ENCODE results near the gene STPG1.

DNA sequence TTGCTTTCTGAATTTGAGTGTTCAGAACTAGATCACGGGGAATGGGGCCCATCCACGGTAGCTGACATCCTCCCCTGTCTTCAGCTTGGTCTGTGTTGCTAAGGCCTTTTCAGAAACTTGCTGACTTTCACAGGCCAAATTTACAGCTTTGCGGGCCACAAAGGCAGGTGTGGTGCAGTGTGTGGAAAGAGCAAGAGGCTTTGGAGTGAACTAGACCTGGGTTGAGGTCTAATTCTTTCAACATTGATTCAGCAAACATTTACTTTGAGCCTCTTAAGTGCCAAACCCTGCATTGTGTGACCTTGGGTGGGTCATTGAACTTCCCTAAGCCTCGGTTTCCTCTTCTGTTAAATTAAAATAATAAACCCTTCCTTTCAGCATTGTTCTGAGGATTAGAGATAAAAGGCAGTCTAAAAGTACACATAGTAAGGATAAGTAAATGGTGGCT, 24.3 kb downstream of the STPG1 start:
- TF ChIP-seq CTCF (IDR thresholded peaks at IDR 0.05; ENCODE audit: low read length) (no peak), EZH2phosphoT487 (IDR thresholded peaks at IDR 0.05; ENCODE audit: low read length) (no peak), EZH2 (optimal IDR thresholded peaks at IDR 0.05; ENCODE audit: low read depth, low read length) (no peak)
